ENCODE data around the gene TNIP2.

Gene TNIP2

GRCh38 chr4:2694691-2695090 lies 61.4 kb downstream of the TNIP2 start:
- Histone ChIP-seq H3K4ac (ENCODE audit: low read depth in 1 of 2, low read length in 2 of 2) (no peak overlapping the region), H4K91ac (ENCODE audit: low read length) (no peak overlapping the region), H4K8ac (ENCODE audit: low read length) (no peak overlapping the region), H2AFZ (ENCODE audit: low read depth, low read length) (no peak overlapping the region), H2BK5ac (ENCODE audit: low read depth, low read length, poor library complexity, severe bottlenecking) (no peak overlapping the region), H3K23ac (ENCODE audit: low read length in 2 of 2) (no peak overlapping the region), H3K79me1 (replicated peaks; ENCODE audit: low read length, poor library complexity, severe bottlenecking) (peaks cover 33% of the 10 kb centered on the region), H2BK15ac (ENCODE audit: low read depth, poor library complexity, severe bottlenecking) (no peak overlapping the region), H2AK5ac (ENCODE audit: low read length, severe bottlenecking) (no peak overlapping the region), H2BK120ac (ENCODE audit: low read depth, low read length) (no peak overlapping the region), H3K4me2 (ENCODE audit: low read length, poor library complexity, severe bottlenecking) (no peak overlapping the region), H3K27me3 (ENCODE audit: control insufficient read depth in 1 of 2, insufficient read depth in 1 of 2, low read length in 2 of 2) (no peaks in the 10 kb centered on the region), H3K27ac (ENCODE audit: low read length, poor library complexity, severe bottlenecking) (no peak overlapping the region), H3K4me3 (ENCODE audit: insufficient read depth in 1 of 2, low read depth in 1 of 2, low read length in 2 of 2) (no peak overlapping the region), H3K9me3 (ENCODE audit: control insufficient read depth, low read length) (no peaks in the 10 kb centered on the region), H3K36me3 (ENCODE audit: control insufficient read depth in 1 of 2, insufficient read depth in 2 of 2, low read depth in 1 of 2, low read length in 2 of 2) (peaks cover 63 to 97% of the 10 kb centered on the region in 2 experiments), H2BK12ac (ENCODE audit: low read length in 2 of 2) (no peak overlapping the region), H3K14ac (ENCODE audit: low read length in 2 of 2) (no peak overlapping the region), H3K18ac (ENCODE audit: low read depth in 1 of 2, low read length in 2 of 2) (no peak overlapping the region), H3K9ac (ENCODE audit: low read length) (no peak overlapping the region), H3K4me1 (ENCODE audit: control insufficient read depth, insufficient read depth, low read depth, low read length) (peaks cover 20% of the 10 kb centered on the region)
- WGBS = 91% methylated on average over 16 of the region's 16 CpGs
- DNase-seq = peak; percentile 60

DNA sequence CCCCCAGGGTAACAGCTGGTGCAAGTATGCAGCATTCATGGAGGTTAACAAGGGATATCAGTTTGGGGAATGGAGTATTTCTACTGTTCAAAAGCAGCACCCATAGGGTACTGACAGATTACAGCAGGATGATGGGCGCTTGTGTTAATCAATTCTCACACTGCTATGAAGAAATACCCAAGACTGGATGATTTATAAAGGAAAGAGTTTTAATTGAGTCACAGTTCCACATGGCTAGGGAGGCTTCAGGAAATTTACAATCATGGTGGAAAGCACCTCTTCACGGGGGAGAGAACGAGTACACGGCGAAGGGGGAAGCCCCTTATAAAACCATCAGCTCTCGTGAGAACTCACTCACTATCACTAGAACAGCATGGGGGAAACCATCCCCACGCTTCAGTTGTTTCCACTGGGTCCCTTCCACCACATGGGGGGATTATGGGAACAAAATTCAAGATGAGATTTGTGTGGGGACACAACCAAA lies 64.1 kb downstream of the TNIP2 start:
- no peak overlapping the region for H2BK120ac ChIP-seq (ENCODE audit: low read depth, low read length)
- H2BK12ac ChIP-seq (ENCODE audit: low read length in 2 of 2) = no peak overlapping the region
- no peaks in the 10 kb centered on the region for H3K27me3 ChIP-seq (ENCODE audit: control insufficient read depth in 1 of 2, insufficient read depth in 1 of 2, low read length in 2 of 2)
- no peak overlapping the region for H2AFZ ChIP-seq (ENCODE audit: low read depth, low read length)
- no peak overlapping the region for H4K8ac ChIP-seq (ENCODE audit: low read length)
- H2AK5ac ChIP-seq (ENCODE audit: low read length, severe bottlenecking) = no peak overlapping the region
- no peak overlapping the region for H3K27ac ChIP-seq (ENCODE audit: low read length, poor library complexity, severe bottlenecking)
- H4K91ac ChIP-seq (ENCODE audit: low read length) = no peak overlapping the region
- no peak overlapping the region for H2BK5ac ChIP-seq (ENCODE audit: low read depth, low read length, poor library complexity, severe bottlenecking)
- no peak overlapping the region for H3K4ac ChIP-seq (ENCODE audit: low read depth in 1 of 2, low read length in 2 of 2)
- no peak overlapping the region for H3K4me3 ChIP-seq (ENCODE audit: insufficient read depth in 1 of 2, low read depth in 1 of 2, low read length in 2 of 2)
- no peak for DNase-seq
- 99% methylated on average over 7 of the region's 7 CpGs for WGBS
- H3K9me3 ChIP-seq (ENCODE audit: control insufficient read depth, low read length) = no peaks in the 10 kb centered on the region
- H3K79me1 ChIP-seq (replicated peaks; ENCODE audit: low read length, poor library complexity, severe bottlenecking) = peaks cover 33% of the 10 kb centered on the region
- no peak overlapping the region for H3K9ac ChIP-seq (ENCODE audit: low read length)
- H2BK15ac ChIP-seq (ENCODE audit: low read depth, poor library complexity, severe bottlenecking) = no peak overlapping the region
- no peak overlapping the region for H3K18ac ChIP-seq (ENCODE audit: low read depth in 1 of 2, low read length in 2 of 2)
- no peak overlapping the region for H3K14ac ChIP-seq (ENCODE audit: low read length in 2 of 2)
- no peak overlapping the region for H3K23ac ChIP-seq (ENCODE audit: low read length in 2 of 2)
- peaks cover 60 to 96% of the 10 kb centered on the region in 2 experiments for H3K36me3 ChIP-seq (ENCODE audit: control insufficient read depth in 1 of 2, insufficient read depth in 2 of 2, low read depth in 1 of 2, low read length in 2 of 2)
- peaks cover 20% of the 10 kb centered on the region for H3K4me1 ChIP-seq (ENCODE audit: control insufficient read depth, insufficient read depth, low read depth, low read length)
- no peak overlapping the region for H3K4me2 ChIP-seq (ENCODE audit: low read length, poor library complexity, severe bottlenecking)
